ENCODE measurements around the gene JADE2. TPM values are rescaled to one million over a fixed set of nuclear protein-coding genes. Genes with fewer than 3 reads are reported as not detected.
A peak's percentile ranks its signal among the peaks of the same experiment; 100 is the strongest.

Gene JADE2
- polyA plus RNA-seq, 2 of the 4 experiments (the other 2 are of a cell fraction) = 24.0 to 27.1 TPM

DNA sequence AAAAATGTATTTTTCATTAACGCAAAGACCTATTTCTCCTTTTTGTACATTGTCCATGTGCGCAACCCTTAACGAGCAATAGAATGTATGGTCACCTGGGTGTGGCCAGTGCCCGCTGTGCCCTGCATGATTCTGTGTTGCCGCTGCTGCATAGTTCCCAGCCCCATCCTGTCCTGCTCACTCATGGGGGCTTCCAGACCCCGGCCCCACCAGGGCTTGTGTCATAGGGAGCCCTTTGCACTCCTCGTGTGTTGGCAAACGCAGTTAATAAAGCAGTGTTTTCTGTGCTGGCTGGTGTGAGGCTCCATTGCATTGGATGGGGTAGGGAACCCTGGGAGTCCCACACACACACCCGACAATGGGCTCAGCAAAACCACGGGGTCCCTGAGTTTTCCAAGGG is 57.5 kb downstream of the JADE2 start:
- TF ChIP-seq HEYL (CRISPR knock-in tag; IDR thresholded peaks at IDR 0.05) = no peak
- no peak for TF ChIP-seq NR3C1 (IDR thresholded peaks at IDR 0.05)
- no peak for TF ChIP-seq EHMT2 (IDR thresholded peaks at IDR 0.05; ENCODE audit: low read depth)
- no peak for TF ChIP-seq ZNF302 (CRISPR knock-in tag; IDR thresholded peaks at IDR 0.05)
- no peak for TF ChIP-seq FOSL2 (IDR thresholded peaks at IDR 0.05)
- no peak for TF ChIP-seq FOSL2 (CRISPR knock-in tag; IDR thresholded peaks at IDR 0.05)
- TF ChIP-seq, protein P1, sequence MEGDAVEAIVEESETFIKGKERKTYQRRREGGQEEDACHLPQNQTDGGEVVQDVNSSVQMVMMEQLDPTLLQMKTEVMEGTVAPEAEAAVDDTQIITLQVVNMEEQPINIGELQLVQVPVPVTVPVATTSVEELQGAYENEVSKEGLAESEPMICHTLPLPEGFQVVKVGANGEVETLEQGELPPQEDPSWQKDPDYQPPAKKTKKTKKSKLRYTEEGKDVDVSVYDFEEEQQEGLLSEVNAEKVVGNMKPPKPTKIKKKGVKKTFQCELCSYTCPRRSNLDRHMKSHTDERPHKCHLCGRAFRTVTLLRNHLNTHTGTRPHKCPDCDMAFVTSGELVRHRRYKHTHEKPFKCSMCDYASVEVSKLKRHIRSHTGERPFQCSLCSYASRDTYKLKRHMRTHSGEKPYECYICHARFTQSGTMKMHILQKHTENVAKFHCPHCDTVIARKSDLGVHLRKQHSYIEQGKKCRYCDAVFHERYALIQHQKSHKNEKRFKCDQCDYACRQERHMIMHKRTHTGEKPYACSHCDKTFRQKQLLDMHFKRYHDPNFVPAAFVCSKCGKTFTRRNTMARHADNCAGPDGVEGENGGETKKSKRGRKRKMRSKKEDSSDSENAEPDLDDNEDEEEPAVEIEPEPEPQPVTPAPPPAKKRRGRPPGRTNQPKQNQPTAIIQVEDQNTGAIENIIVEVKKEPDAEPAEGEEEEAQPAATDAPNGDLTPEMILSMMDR (IDR thresholded peaks at IDR 0.05) = no peak
- TF ChIP-seq ZFP36 (IDR thresholded peaks at IDR 0.05; ENCODE audit: borderline replicate concordance, partially characterized antibody) = no peak
- TF ChIP-seq NPAS2 (CRISPR knock-in tag; IDR thresholded peaks at IDR 0.05; ENCODE audit: borderline replicate concordance) = no peak
- TF ChIP-seq CEBPB (IDR thresholded peaks at IDR 0.05) = no peak
- TF ChIP-seq RFX5 (IDR thresholded peaks at IDR 0.05) = no peak
- TF ChIP-seq, protein P2, sequence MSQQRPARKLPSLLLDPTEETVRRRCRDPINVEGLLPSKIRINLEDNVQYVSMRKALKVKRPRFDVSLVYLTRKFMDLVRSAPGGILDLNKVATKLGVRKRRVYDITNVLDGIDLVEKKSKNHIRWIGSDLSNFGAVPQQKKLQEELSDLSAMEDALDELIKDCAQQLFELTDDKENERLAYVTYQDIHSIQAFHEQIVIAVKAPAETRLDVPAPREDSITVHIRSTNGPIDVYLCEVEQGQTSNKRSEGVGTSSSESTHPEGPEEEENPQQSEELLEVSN (IDR thresholded peaks at IDR 0.05; ENCODE audit: borderline replicate concordance, low read depth) = no peak
- TF ChIP-seq HDAC2 (IDR thresholded peaks at IDR 0.05) = no peak
- no peak for TF ChIP-seq RARB (CRISPR knock-in tag; IDR thresholded peaks at IDR 0.05)
- TF ChIP-seq, protein P3, sequence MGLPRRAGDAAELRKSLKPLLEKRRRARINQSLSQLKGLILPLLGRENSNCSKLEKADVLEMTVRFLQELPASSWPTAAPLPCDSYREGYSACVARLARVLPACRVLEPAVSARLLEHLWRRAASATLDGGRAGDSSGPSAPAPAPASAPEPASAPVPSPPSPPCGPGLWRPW (IDR thresholded peaks at IDR 0.05) = no peak
- no peak for TF ChIP-seq CHD2 (IDR thresholded peaks at IDR 0.05; ENCODE audit: low read length, partially characterized antibody)
- TF ChIP-seq, protein P4, sequence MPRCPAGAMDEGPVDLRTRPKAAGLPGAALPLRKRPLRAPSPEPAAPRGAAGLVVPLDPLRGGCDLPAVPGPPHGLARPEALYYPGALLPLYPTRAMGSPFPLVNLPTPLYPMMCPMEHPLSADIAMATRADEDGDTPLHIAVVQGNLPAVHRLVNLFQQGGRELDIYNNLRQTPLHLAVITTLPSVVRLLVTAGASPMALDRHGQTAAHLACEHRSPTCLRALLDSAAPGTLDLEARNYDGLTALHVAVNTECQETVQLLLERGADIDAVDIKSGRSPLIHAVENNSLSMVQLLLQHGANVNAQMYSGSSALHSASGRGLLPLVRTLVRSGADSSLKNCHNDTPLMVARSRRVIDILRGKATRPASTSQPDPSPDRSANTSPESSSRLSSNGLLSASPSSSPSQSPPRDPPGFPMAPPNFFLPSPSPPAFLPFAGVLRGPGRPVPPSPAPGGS (IDR thresholded peaks at IDR 0.05) = no peak
- no peak for TF ChIP-seq PHF8 (IDR thresholded peaks at IDR 0.05; ENCODE audit: borderline replicate concordance, low read depth)
- no peak for FAIRE-seq
- WGBS (ENCODE audit: missing lambda C conversion rate) = 86% methylated on average over 10 of the region's 10 CpGs
- no peak for ATAC-seq
- no peak for DNase-seq (ENCODE audit: low read depth in 1 of 2, low spot score in 1 of 2)
- no peak overlapping the region for H3K27ac ChIP-seq
- ChIA-PET CTCF (interaction anchor here (1.7 kb wide), 1 partner anchor 171 kb away, joined by 6 read pairs; the partner anchor contains the start of gene CDKN2AIPNL), POLR2A (no interaction called here)
- H3K4me3 ChIP-seq = no peak overlapping the region
- no peak overlapping the region for H3K4me2 ChIP-seq
- peaks cover 9% of the 10 kb centered on the region; the same call in 1 of the 3 replicates for H3K4me1 ChIP-seq
- H3K9me3 ChIP-seq = no peaks in the 10 kb centered on the region

DNA sequence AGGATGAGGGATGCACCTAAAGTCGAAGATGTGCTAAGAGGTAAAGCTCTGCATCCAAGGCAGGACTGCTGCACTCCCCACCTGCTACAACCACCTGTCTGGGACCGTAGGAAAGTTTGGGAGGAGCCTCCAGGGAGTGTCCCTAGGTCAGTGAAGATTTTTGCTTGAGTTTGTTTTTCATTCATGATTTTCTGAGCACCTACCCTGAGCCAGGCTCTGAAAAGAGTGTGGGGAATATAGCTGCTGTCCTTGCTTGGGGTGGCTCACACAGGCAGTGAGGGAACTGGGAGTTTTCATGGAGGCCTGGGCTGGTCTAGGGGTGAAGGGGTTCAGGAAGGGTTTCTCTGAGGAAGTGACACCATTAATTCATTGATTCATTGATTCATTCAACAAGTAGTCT is 58.3 kb downstream of the JADE2 start:
- ChIA-PET CTCF (interaction anchor here (0.6 to 1.9 kb wide), 6 partner anchors 172 to 282 kb away, joined by 3 to 11 read pairs (median 3); partner anchors contain the start of genes CDKN2AIPNL and UBE2B), POLR2A (no interaction called here)
- no peak overlapping the region for H3K4me3 ChIP-seq
- 64% methylated on average over 2 of the region's 2 CpGs for WGBS (ENCODE audit: missing lambda C conversion rate)
- TF ChIP-seq JUN (IDR thresholded peaks at IDR 0.05) = 0 out of 5 replicates have a peak, but pooled peaks of 1 of the 2 experiments have one; percentile 3
- TF ChIP-seq, protein P5, sequence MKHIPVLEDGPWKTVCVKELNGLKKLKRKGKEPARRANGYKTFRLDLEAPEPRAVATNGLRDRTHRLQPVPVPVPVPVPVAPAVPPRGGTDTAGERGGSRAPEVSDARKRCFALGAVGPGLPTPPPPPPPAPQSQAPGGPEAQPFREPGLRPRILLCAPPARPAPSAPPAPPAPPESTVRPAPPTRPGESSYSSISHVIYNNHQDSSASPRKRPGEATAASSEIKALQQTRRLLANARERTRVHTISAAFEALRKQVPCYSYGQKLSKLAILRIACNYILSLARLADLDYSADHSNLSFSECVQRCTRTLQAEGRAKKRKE (CRISPR knock-in tag; IDR thresholded peaks at IDR 0.05; ENCODE audit: low read depth) = no peak
- no peak overlapping the region for H3K4me2 ChIP-seq
- no peak for ATAC-seq
- H3K27ac ChIP-seq = no peak overlapping the region
- DNase-seq (ENCODE audit: low read depth in 1 of 2, low spot score in 1 of 2) = no peak
- FAIRE-seq = no peak
- H3K9me3 ChIP-seq = no peaks in the 10 kb centered on the region
- H3K4me1 ChIP-seq = peaks cover 7% of the 10 kb centered on the region; the same call in 1 of the 3 replicates

Data from A549 (cell line).